Stimulated activated CD4-positive, alpha-beta T cell treated with anti-CD3 and anti-CD28 coated beads, Interleukin-2, amount 100 ng/mL, for 24 hours (primary cell): ENCODE results near the gene TEX38.
"Not testable (repeated sequence)": the region's sequence is repeated elsewhere in the genome, so short reads cannot be mapped to it uniquely, and the experiment has no call there.

Experiments used
- DNase-seq, 2 donors: peaks; one replicate each; pipeline ENCODE4 v3.0.0-alpha.2; 2020

The TEX38 gene

DNA sequence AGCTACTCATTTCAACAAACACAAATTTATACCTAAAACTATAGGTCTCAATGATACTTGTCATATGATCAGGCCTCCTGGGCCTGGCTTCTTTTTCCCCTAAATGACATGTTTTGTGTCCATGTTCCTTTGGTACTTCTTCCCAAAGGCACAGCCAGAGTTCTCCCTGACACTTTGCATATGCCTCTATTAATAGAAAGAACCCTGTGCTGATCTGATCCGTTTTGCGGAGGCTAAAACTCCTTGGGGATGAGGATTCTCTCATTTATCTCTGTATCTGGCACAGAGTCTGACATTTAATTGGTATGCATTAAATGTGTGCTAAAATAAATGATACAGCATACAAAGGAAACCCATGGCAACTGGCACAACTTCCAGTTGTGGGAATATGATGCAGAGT is 15.0 kb upstream of the TEX38 start:
- DNase-seq: no peak

- no peak for DNase-seq
These were observed 13.9 kb upstream of the TEX38 start for GRCh38 chr1:46657775-46658174.

DNA sequence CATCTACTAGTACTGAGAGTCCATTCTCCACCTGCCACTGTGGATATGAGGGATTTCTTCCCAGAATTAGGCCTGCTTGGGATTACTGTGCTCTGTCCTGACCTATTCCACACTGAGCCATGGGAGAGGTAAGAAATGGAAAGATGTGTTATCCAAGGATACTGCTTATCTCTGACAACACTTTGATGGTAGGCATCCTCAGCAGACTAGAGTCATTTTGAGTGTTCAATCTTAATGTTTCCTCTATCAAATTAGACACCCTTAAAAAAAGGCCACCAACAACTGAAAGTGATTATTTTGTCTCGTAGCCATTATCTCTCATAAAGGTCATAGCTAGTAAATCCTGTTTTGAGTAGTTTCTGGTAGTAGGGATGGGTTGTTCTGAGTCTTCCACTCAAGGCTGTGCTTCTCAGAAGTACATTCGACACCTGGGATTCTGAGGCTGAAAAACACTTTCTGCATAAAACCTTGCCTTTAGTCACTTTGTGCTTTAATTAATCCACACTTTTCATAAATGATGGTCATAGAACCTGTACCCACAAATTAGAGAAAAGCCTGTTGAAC is 12.3 kb upstream of the TEX38 start:
- DNase-seq: no peak

DNA sequence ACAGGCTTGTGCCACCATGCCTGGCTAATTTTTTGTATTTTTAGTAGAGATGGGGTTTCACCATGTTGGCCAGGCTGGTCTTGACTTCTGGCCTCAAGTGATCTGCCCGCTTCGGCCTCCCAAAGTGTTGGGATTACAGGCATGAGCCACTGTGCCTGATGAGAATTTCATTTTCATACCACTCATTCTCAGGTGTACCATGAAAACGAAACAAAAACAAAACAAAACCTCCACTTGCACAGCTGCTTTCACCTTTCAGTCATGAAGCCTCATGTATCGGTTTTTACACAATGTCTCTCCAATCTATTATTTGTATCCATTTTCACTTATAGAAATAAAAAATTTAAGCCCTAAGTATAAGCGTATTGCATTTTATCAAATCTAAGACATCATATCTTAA is 11.5 kb upstream of the TEX38 start:
- not testable (repeated sequence) for DNase-seq

GRCh38 chr1:46662919-46663318 is 8.7 kb upstream of the TEX38 start:
- not testable (repeated sequence) for DNase-seq

DNA sequence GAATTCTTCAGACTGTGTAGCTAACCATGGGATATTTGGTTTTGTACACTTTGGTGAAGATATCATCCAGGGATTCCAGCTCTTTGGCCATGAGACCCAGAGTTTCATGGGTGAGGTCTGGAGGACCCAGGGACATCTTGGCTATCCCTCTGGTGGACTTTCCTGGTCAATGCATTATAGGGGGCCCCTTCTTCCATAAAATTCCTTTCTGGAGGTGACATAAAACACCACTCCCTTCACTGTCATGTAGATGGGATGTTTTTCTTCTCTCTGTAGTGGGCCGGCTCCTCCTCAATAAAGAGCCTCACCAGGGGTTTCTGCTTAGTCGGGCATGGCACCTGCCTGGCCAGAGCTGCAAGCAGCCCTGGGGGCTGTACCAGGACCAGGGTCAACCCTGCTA is 5.7 kb upstream of the TEX38 start:
- no peak for DNase-seq

DNA sequence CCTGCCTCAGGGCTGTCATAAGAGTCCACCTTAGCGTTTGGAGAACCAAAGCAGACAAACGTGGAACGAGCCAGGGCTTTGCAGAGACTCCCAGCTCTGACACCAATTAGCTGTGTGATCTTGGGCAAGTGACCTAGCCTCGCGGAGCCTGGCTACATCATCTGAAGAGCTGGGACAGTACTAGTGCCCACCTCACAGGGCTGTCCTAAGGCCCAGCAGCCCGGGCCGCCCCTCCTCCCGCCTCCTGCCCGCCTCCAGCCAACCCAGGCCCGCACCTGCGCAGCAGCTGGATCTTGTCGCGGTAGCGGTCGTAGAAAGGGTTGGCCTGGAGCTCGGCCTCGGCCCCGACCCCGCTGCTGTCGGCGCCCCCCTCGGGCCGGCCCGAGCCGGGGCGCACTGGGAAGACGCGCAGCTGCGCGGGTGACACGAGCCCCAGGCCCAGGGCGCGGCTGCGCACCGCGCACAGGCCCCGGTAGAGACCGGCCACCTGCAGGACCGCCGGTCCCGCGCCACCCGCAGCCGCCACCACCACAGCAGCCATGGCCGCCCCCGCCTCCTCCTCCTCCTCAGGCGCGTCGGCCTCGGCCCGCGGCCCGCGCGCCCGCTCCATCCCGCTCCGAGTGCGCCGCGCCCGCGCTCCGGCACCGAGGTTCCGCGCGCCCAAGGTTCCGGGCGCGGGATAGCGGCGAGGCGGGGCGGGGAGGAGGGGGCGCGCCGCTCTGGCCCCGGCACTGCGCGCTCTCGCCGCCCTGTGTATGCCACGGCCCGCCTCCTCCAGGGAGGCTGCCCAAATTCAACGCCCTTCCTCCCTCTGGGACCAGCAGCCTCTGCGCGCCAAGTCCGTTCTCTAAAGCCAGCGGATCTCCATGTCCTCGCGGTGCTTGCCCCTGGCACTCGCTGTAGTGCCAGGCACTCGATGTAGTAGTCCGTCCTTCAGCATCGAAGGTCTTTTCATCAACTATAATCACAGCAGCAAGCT is 3.6 kb upstream of the TEX38 start, which contains the start of gene ATPAF1:
Gene ATPAF1 (minus strand): TSS at position 583 of the 979 bp plus-strand sequence. CDS start 42 bp downstream, at position 541.
- peak; percentile 66 to 75 for DNase-seq

- no peak for DNase-seq
These were observed 1.5 kb upstream of the TEX38 start for GRCh38 chr1:46670134-46670533.

DNA sequence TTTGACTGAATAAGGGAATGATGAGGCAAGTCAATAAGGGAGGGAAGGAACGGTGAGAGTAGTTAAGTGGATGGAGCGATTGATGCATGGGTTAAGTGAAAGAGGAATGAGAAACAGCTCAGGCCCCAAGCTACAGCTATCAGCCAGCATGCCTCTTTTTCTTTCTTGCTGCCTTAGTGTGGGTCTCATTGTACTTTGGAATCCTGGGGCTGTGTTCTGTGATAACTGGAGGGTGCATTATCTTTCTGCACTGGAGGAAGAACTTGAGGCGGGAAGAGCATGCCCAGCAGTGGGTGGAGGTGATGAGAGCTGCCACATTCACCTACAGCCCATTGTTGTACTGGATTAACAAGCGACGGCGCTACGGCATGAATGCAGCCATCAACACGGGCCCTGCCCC is 1.0 kb downstream of the TEX38 start:
- no peak for DNase-seq

DNA sequence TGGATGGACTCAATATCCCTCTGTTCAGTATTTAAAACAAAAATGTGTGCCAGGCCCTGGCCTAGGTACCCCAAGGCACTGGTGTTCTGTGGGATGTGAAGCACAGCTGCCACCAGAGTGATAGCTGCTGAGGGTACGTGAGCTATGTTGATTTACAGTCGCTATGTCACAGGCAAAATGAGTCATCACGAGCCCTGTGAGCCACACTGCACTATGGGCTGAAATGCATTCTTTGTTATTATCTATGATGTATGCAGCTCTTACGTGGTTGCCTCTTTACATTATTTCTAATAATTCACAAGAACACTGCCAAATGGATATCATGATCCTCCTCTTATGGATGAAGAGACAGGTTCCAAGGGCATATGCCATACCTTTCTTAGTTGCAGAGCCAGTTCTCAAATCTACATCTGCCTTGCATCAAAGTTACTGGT is 2.1 kb downstream of the TEX38 start:
- peak in 1 of 2 donors; percentile 9 for DNase-seq

DNA sequence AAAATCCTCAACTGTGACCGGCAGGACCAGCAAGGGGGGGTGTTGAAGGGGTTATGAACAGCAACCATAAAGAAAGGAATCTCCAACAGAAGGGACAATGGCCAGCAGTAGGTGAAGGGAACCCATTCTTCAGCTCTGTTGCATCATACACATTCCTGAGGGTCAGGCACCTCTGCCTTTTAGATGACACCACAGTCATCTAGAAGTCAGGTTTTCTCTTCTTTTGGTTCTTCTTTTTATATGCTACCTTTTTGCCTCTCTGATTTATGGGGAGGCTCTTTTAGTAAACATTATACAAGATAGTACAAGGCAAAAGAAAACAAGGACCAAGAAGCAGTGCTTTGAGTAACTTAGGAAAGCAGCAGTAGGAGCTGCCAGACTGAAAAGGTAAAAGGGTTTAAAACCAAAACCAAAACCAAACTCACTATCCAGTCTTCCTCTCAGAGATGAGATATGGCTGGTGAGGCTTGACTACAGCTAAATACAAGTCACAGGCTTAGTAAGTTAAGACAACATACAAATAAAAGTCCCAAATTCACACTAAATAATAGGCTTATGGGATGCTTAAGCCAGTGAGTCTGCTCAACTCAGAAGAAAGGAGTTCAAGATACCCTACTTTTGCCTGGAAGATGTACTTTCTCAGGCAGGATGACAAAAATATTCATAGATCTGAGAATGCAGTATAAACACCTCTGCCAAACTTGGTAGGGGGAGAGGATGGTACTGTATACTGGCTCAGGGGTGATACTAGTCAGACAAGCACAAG is 4.1 kb downstream of the TEX38 start:
- no peak for DNase-seq

GRCh38 chr1:46676531-46676930 is 4.9 kb downstream of the TEX38 start:
- DNase-seq: no peak

DNA sequence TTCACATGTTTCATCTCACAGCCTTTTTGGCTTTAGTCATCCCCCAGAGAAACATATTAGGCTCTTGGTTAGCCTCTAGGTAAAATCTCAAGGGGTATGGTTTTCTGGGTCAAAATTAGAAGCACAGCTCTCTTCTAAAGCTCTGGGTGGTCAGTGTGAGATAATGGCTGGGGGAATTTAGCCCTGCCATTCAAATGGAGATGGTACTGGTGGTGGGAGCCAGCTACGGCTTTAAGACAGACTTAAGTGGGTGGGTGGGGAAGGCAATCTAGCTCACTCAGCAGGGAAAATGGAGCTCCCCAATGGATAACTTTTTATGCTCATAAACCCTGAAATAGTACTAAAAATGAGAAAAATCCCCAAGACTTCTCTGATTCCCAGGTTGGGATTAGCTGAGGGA is 5.7 kb downstream of the TEX38 start:
- DNase-seq: no peak

DNA sequence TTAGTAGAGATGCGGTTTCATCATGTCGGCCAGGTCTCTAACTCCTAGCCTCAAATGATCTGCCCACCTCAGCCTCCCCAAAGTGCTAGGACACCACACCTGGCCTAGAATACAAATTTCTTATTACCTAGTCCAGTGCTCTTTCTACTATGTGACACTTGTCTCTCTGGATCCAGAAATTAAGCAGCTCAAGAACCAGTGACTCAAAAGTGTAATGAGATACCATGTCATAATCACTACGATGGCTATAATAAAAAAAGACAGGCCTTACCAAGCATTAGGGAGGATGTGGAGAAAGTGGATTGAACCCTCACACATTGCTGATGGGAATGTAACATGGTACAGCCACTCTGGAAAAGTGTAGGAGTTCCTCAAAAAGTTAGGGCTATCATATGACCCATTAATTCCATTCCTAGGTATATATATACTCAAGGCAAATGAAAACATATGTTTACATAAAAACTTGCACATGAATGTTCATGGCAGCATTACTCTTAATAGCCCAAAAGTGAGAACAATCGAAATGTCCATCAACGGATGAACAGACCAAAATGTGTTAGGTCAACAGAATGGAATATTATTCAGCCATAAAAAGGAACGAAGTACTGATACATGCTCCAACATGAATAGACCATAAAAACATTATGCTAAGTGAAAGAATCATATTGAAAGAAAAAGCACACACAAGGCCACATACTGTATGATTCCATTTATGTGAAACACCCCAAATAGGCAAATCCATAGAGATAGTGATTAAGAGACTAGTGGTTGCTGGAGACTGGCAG is 8.3 kb downstream of the TEX38 start:
- no peak for DNase-seq

GRCh38 chr1:46681333-46682034 is 9.8 kb downstream of the TEX38 start:
- DNase-seq: no peak

DNA sequence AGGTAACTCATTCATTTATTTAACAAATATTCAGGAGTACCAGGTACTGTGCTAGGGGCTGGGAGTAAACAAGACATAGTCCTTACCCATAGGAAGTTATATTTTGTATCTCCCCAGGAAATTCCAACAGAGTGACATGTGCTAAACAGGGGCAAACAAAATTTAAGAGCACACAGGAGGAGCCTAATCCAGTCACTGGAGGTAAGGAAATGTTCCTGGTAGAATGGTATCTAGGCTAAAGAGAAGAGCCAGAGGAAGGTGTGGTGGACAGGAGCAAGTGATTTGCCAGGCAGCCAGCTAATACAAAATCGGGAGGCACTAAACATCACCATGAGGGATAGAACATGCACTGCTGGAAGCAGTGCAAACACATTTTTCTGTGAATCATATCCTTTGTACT is 10.4 kb downstream of the TEX38 start:
- no peak for DNase-seq

DNA sequence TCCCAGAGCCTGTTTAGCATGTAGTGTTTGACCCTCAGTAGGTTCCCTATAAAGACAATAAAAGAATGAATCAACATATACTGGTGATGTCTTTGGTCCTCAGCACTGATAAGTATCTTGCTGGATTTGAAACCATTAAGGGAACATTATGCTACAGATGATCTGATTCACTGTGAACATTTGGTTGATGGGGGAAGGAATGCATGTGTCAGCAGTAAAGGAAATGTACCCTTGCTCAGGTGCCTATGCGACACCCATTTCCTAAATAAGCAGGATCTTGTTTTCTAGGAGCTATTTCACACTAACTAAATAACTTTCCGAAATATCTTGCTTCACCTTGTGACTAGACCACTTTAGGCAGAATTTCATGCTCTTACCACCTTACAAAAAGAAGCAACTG is 13.0 kb downstream of the TEX38 start:
- DNase-seq: no peak

GRCh38 chr1:46686255-46686654 is 14.6 kb downstream of the TEX38 start:
- DNase-seq: no peak

- DNase-seq: no peak
These were observed 15.5 kb downstream of the TEX38 start for GRCh38 chr1:46687093-46687659.

DNA sequence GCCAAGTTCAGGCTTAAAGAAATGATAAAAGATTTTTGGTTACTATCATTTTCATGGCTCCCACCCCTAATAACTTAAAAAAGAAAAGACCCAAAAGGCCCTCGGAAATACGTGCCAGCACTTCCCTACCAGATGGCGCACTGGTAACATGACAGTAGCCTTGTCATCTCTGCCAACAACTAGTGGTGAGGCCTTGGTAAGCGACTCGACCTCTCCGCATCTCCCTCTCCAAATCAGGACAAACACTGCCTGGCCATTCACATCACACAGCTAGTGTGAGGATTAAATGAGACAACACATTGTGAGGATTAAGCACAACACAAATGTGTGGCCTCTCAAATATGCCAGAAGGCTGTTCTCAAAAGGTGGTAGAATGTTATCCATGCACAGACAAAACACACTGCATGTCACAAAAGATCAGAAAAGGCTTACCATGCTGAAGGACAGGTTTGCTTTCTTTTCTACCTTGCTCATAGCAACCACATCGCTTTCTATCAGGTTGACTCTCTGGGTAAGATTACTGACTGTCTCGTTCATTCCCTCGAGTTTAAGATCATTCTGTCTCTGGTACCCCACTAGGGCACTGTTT is 16.4 kb downstream of the TEX38 start:
- DNase-seq: no peak

- DNase-seq: no peak
These were observed 17.7 kb downstream of the TEX38 start for GRCh38 chr1:46689356-46689755.
